Measurements from ENCODE around the gene C1orf53. TPM values are rescaled to one million over a fixed set of nuclear protein-coding genes. Genes with fewer than 3 reads are reported as not detected.
A peak's percentile ranks its signal among the peaks of the same experiment; 100 is the strongest.

Gene C1orf53
- polyA plus RNA-seq, 3 donors, result 1.5 to 8.3 (median 5.6) TPM

GRCh38 chr1:197907846-197908616 lies 5.6 kb downstream of the C1orf53 start:
- no peaks in the 10 kb centered on the region for H3K79me2 ChIP-seq (ENCODE audit: insufficient read depth, low read length)
- no peaks in the 10 kb centered on the region for H4K20me1 ChIP-seq (ENCODE audit: insufficient read depth, low read length)
- Mint-ChIP-seq H3K4me1 (peaks cover 49% of the 10 kb centered on the region), H3K9me3 (peaks cover 0 to 23% (median 14%) of the 10 kb centered on the region in 7 donors), H3K27ac (no peak overlapping the region), H3K4me3 (peak overlapping the region in 1 of 2 donors; percentile 79), H3K27me3 (ENCODE audit: low read depth in 3 of 3) (peaks cover 98 to 99% (median 99%) of the 10 kb centered on the region in 3 donors), H3K36me3 (peaks cover 0 to 17% of the 10 kb centered on the region in 2 donors)
- no peak overlapping the region for H3K4me3 ChIP-seq (replicated peaks in 1 of 3; ENCODE audit: low read depth in 2 of 3, low read length in 3 of 3)
- H3K36me3 ChIP-seq (replicated peaks in 1 of 2; ENCODE audit: control insufficient read depth in 1 of 2, insufficient read depth in 2 of 2, low read length in 2 of 2), result no peaks in the 10 kb centered on the region
- WGBS (ENCODE audit: insufficient coverage), result 6% methylated on average over 2 of the region's 3 CpGs
- no peak for DNase-seq
- peaks cover 26 to 32% of the 10 kb centered on the region in 2 donors for H3K4me1 ChIP-seq (ENCODE audit: control insufficient read depth in 1 of 2, insufficient read depth in 2 of 2, low read length in 2 of 2)
- no peak overlapping the region for H2AFZ ChIP-seq (ENCODE audit: insufficient read depth, low read depth, low read length, poor library complexity, severe bottlenecking)
- no peak overlapping the region for H3K4me2 ChIP-seq (replicated peaks; ENCODE audit: extremely low read depth, low read length, poor library complexity, severe bottlenecking)
- TF ChIP-seq, protein P1, sequence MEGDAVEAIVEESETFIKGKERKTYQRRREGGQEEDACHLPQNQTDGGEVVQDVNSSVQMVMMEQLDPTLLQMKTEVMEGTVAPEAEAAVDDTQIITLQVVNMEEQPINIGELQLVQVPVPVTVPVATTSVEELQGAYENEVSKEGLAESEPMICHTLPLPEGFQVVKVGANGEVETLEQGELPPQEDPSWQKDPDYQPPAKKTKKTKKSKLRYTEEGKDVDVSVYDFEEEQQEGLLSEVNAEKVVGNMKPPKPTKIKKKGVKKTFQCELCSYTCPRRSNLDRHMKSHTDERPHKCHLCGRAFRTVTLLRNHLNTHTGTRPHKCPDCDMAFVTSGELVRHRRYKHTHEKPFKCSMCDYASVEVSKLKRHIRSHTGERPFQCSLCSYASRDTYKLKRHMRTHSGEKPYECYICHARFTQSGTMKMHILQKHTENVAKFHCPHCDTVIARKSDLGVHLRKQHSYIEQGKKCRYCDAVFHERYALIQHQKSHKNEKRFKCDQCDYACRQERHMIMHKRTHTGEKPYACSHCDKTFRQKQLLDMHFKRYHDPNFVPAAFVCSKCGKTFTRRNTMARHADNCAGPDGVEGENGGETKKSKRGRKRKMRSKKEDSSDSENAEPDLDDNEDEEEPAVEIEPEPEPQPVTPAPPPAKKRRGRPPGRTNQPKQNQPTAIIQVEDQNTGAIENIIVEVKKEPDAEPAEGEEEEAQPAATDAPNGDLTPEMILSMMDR (IDR thresholded peaks at IDR 0.05), result no peak
- H3K27ac ChIP-seq (ENCODE audit: low read depth in 1 of 2, low read length in 2 of 2), result no peak overlapping the region
- peaks cover 5 to 48% of the 10 kb centered on the region in 2 donors for H3K9me3 ChIP-seq (replicated peaks in 1 of 2; ENCODE audit: control insufficient read depth in 1 of 2, insufficient read depth in 1 of 2, low read length in 2 of 2)
- no peak overlapping the region for H3K9ac ChIP-seq (ENCODE audit: insufficient read depth, low read length, poor library complexity, severe bottlenecking)
- intact Hi-C loops (cut with micrococcal nuclease), result no loop called here
- peaks cover 100% of the 10 kb centered on the region in 2 donors for H3K27me3 ChIP-seq (ENCODE audit: control insufficient read depth in 2 of 2, insufficient read depth in 2 of 2, low read length in 2 of 2)

DNA sequence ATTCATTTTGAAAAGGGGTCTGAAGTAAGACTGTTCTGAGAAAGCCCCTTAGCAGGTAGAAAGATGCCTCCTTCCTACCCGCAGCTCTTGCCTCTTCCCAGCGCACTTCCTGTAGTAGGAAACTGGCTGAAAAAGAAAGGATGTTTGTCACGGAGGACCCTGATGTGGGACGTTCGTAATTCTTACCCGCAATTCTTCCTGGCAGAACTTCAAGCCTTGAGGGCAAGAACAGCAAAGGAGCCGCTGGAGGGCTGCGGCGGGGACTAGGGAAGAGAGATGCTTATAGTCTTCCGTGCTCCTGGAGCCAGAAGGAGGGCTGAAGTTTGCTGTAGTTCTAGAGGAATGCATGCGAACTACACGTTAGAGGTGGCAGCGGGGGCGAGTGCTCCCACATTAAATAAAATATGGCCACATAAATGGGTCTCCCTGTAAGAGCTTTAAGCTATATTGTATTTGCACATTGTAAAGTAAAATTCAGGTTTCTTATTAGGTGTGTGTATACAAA lies 6.3 kb downstream of the C1orf53 start:
- Mint-ChIP-seq H3K27me3 (ENCODE audit: low read depth in 3 of 3) (peaks cover 98 to 99% (median 99%) of the 10 kb centered on the region in 3 donors), H3K9me3 (peaks cover 0 to 20% (median 14%) of the 10 kb centered on the region in 7 donors), H3K36me3 (peaks cover 0 to 17% of the 10 kb centered on the region in 2 donors), H3K27ac (no peak overlapping the region), H3K4me3 (peak overlapping the region in 1 of 2 donors; percentile 79), H3K4me1 (peaks cover 49% of the 10 kb centered on the region)
- intact Hi-C loops (cut with micrococcal nuclease), result no loop called here
- Histone ChIP-seq H3K9me3 (replicated peaks in 1 of 2; ENCODE audit: control insufficient read depth in 1 of 2, insufficient read depth in 1 of 2, low read length in 2 of 2) (peaks cover 5 to 55% of the 10 kb centered on the region in 2 donors), H3K79me2 (ENCODE audit: insufficient read depth, low read length) (no peaks in the 10 kb centered on the region), H3K27ac (ENCODE audit: low read depth in 1 of 2, low read length in 2 of 2) (no peak overlapping the region), H3K4me3 (replicated peaks in 1 of 3; ENCODE audit: low read depth in 2 of 3, low read length in 3 of 3) (no peak overlapping the region), H2AFZ (ENCODE audit: insufficient read depth, low read depth, low read length, poor library complexity, severe bottlenecking) (no peak overlapping the region), H3K36me3 (replicated peaks in 1 of 2; ENCODE audit: control insufficient read depth in 1 of 2, insufficient read depth in 2 of 2, low read length in 2 of 2) (no peaks in the 10 kb centered on the region), H3K27me3 (ENCODE audit: control insufficient read depth in 2 of 2, insufficient read depth in 2 of 2, low read length in 2 of 2) (peaks cover 100% of the 10 kb centered on the region in 2 donors), H3K9ac (ENCODE audit: insufficient read depth, low read length, poor library complexity, severe bottlenecking) (no peak overlapping the region), H4K20me1 (ENCODE audit: insufficient read depth, low read length) (no peaks in the 10 kb centered on the region), H3K4me2 (replicated peaks; ENCODE audit: extremely low read depth, low read length, poor library complexity, severe bottlenecking) (no peak overlapping the region), H3K4me1 (ENCODE audit: control insufficient read depth in 1 of 2, insufficient read depth in 2 of 2, low read length in 2 of 2) (peaks cover 26 to 33% of the 10 kb centered on the region in 2 donors)
- 0% methylated on average over 3 of the region's 14 CpGs for WGBS (ENCODE audit: insufficient coverage)
- TF ChIP-seq, protein P1 (IDR thresholded peaks at IDR 0.05), result no peak
- no peak for DNase-seq

Data from CD14-positive monocyte (primary cell).